HTR-8/SVneo (cell line): ENCODE data around the gene GRIN2D.
A peak's percentile ranks its signal among the peaks of the same experiment; 100 is the strongest.

Source experiments
- DNase-seq: peaks from one replicate; pipeline ENCODE4 v3.0.0; 2011; ENCODE audit warnings: low spot score, mixed read lengths; ENCODE audit not compliant: insufficient read length
- FAIRE-seq: peaks from 2 replicates; lab custom pipeline; 2011; peaks lifted over from hg19 to GRCh38; lab: Jason Lieb, UNC

The GRIN2D gene

DNA sequence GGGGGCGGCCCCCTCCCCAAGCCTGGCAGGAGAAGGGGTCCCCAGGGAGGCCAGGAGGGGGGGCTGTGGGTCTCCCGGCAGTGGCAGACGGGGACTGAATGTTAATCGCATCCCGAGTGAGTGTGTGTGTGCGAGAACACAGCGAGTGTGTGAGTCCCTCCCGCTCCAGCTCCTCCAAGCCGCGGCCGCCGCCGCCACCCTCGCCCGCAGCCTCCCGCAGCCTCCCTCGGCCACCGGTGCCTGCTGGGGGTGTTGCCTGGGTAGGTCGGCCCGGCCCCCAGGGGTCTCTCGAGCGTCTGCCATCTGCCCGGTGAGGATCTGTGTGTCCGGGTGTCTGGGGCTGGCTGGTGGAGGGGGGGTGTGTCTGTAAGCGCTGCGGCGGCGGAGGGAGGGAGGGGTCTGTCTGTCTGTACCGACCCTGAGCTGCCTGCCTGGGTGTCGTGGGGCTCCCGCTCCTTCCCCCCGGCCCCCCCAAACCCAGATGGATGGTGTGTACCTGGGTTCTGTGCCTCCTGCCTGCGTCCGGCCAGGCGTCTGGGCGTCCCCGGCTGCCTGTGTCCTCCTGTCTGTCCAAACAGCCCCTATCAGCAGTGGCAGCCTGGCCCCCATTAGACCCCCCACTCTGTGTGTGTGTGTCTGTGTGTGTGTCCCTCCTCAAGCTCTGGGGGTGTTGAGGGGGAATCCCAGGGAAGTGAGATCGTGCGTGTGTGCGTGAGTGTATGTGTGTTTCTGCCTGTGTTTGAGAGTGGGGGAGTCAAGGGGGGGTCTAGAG, at the start of gene GRIN2D:
Gene GRIN2D, plus strand, starts transcription at position 110 of the 772 bp plus-strand sequence. CDS start 4,725 bp downstream, outside the sequence.
- FAIRE-seq (no peak), DNase-seq (no peak)

DNA sequence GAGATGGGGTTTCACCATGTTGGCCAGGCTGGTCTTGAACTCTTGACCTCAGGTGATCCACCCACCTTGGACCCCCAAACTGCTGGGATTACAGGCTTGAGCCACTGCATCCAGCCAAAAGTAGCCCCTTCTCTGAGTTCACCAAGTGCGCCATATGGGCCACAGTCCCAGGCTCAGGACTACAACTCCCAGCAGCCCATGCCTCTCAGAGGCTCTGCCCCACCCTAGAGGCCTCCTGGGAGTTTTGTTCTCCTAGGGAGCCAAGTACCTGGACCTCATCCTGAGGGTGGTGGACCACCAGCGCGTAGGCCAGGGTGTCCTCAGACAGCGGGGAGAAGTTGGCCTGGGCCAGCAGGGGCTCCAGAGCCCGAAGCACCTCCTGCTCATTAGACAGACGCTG, 48.6 kb upstream of the GRIN2D start:
- no peak for DNase-seq
- no peak for FAIRE-seq

DNA sequence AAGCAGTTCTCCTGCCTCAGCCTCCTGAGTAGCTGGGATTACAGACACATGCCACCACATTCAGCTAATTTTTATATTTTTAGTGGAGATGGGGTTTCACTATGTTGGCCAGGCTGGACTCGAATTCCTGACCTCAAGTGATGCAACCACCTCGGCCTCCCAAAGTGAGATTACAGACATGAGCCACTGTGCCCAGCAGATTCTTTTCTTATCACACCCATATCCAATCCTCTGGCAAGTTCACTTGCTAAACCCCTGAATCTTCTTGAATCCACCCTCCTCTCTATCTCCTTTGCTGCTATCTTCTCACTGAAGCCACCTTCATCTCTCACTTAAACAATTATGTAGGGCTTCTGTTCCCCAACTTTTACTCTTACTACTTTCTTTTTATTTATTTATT, 47.3 kb upstream of the GRIN2D start:
- FAIRE-seq: no peak
- no peak for DNase-seq

DNA sequence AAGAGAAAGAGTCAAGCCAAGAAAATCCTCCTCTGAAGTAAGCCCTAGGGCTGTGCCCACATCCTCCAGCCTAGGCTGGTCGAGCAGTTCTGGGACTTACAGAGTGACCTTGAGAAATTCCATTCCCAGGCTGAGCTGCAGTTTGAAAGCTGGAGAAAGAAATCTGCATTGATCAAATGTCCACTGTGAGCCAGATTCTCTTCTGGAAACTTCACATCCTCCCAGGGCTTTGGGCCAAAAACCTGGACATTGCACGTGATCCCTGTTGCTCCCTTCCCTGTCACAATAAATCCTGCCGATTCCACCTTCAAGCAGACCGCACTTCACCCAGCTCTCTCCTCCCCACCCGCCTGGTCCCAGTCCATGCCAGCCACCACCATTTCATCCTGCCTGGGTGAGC, 45.4 kb upstream of the GRIN2D start:
- no peak for DNase-seq
- FAIRE-seq: no peak

DNA sequence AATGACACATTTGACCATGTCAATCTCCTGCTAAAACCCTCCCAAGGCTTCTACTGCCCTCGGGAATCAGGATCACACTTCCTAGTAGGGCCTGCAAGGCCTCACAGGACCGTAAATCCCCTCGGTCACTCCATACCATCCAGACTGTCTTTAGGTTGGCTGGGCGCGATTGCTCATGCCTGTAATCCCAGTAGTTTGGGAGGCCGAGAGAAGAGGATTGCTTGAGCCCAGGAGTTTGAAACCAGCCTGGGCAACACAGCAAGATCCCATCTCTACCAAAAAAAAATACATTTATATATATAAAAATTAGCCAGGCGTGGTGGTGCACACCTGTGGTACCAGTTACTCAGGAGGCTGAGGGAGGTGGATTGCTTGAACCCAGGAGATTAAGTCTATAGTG, 44.7 kb upstream of the GRIN2D start:
- DNase-seq: no peak
- FAIRE-seq: no peak

DNA sequence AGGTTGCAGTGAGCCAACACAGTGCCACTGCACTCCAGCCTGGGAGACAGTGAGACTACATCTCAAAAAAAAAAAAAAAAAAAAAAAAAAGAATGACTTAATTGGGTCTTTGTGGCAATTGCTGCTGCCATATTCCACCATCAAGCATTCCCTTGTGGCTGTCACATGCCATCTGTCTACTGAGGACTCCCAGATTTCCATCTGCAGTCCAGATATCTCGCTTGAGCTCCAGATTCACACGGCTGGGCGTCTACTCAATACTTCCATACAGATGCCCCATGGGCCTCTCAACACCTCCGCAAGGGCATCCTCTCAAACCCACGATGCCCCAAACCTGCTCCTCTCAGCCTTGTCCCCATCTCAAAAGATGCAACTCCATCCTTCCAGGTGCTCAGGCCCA, 42.6 kb upstream of the GRIN2D start:
- no peak for DNase-seq

DNA sequence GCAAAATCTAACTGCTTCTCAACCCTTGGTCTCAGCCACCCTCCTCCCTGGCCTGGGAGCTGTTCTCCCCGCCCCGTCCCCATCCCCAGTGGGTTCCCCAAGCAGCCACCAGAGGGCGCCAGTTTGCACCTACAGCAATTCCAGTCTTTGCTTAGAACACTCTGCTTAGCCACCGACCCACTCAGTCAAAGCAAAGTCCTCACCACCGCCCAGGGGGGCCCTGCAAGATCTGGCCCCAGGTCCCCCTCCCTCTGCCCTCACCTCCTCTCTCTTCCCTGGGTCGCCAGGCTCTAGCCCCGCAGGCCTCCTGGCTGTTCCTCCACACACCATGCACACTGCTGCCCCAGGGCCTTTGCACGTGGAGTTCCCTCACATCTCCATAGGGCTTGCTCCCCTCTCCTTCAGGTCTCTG, 42.1 kb upstream of the GRIN2D start:
- peak; percentile 65 for DNase-seq

More for the DNA sequence above, 42.6 kb upstream of the GRIN2D start:
- no peak for FAIRE-seq

DNA sequence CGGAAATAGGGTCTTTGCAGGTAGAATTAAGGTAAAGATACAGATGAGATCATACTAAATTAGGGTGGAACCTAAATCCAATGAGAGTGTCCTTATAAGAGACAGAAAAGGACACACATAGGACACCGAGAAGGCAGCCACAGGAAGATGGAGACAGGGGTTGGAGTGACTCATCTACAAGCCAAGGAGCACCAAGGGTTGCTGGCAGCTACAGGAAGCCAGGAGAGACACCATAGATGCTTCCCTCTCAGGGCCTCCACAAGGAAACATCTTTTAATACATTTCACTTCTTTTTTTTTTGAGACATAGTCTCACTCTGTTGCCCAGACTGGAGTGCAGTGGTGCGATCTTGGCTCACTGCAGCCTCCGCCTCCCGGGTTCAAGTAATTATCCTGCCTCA, 39.8 kb upstream of the GRIN2D start:
- DNase-seq: no peak
- no peak for FAIRE-seq

More for the DNA sequence above, 42.1 kb upstream of the GRIN2D start:
- FAIRE-seq: no peak

DNA sequence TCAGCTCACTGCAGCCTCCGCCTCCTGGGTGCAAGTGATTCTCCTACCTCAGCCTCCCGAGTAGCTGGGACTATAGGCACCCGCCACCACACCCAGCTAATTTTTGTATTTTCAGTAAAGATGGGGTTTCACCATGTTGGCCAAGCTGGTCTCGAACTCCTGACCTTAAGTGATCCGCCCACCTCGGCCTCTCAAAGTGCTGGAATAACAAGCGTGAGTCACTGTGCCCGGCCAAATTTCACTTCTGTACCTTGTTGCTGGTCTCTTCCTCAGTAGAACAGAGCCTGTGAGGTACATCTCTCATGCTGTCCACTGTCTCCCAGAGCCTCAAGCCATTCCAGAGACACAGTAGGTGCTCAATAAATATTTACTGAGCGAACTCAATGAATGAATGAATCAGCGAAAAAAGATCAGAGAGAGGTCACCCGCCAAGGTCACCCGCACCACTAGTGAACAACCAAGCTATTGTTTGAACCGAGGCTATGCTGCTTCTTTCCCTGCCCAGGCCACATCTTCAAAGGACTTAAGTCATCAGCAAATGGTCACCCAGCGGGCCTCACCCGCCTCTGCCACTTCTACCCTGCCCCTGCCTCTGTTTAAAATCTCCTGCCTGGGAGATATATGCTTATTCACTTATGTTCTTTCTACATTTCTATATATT, 39.0 kb upstream of the GRIN2D start:
- no peak for FAIRE-seq

DNA sequence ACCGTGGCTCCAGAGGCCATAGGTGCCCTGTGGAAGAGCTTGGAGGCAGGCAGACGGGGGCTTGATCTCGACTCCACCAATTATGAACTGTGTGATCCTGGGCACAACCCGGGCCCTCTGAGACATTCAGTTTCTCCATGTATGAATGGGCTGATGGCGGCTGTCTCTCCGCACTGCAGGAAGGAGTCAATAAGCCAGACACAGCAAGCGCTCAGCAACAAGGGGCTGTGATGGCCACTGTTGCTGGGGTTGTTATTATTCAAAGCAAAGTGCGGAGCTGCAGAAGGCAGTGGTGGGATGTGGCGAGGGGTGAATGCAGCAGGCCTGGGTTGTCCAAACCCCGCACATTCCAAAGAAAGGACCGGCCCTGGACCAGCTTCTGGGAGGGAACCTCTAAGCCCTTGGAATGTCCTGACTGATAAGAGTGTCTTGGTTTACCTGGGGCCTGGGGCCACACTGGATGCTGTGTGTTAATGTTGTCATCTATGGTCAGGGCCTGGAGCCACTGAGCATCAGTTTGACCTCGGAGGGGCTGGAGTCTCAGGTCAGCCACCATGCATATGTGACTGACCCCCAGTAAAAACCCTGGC, 38.0 kb upstream of the GRIN2D start:
- no peak for DNase-seq
- no peak for FAIRE-seq

More for the DNA sequence above, 39.0 kb upstream of the GRIN2D start:
- DNase-seq: no peak

DNA sequence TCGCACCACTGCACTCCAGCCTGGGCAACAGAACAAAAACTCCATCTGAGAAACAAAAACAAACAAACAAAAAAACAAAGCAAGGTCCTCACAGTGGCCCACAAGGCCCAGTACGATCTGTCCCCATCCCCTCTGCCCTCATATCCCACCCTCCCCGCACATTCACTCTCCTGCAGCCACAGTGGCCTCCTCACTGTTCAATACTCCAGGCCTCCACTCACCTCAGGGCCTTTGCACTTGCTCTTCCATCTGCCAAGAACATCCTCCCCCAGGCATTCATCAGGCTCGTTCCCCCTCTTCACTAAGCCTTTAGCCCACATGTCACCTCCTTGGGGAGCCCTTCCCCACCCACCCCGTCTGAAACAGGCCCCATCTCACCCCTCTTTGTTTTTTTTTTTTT, 34.3 kb upstream of the GRIN2D start:
- no peak for FAIRE-seq
- no peak for DNase-seq

DNA sequence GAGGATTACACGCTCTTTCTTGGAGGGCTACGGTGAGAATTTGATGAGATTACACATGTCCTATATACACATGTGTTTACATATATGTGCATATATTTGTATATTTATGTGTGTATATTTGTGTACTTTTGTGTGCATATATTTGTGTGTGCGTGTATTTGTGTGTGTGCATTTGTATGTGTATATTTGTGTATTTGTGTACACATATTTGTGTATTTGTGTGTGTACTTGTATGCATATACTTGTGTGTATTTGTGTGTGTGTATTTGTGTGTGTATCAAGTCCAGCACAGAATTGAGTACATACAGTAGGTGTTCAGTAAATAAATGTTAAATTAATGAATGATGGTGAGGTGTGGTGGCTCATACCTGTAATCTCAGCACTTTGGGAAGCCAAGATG, 31.6 kb upstream of the GRIN2D start:
- DNase-seq (no peak), FAIRE-seq (no peak)

DNA sequence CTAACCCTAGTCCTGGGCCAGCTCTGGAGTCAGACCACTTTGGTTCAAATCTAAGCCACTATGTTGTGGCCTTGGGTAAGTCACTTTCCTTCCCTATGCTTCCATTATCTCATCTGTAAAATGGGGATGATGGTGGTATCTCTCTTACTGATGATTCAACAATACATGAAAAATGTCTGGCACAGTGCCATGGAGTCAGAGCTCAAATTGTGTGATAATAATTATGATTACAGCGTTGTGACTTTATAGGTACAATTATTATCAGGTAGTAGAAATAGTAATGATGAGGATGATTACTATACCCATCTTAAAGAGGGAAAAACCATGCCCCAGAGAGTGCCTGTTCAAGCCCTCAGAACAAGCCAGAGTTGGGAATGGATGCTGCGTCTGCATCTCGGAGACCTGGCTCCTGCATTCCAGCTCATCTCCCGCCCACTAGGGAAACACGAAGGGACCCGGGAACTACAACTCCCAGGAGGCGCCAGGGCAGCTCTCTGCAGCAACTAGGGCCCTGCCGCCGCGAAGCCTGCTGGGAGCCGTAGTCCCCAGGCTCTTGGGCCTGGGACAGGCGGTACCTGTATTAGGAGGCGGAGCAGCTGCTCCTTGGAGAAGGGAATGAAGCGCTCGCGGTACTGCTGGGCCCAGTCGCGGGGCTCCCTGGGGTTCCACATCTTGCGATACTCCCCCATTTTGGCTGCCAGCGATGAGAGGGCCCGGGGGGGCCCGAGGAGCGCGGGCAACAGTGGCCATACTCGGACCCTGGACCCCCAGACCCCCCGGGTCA, 30.6 kb upstream of the GRIN2D start:
- DNase-seq (peak; percentile 92), FAIRE-seq (peak; percentile 76)

DNA sequence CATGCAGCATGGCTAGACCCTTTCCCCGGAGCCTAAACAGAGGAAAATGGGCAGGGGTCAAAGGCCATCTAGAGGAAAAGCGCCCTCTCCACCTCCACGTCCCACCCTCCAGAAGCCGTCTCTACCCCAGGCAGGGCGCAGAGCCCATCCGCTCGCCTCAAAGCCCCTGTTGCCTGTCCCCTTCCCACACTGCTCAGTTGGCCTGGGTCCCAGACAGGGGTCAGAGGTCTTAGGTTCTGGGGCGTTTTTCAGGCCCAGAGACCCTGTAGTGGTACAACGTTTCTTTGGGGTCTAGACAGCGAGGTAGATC, 30.0 kb upstream of the GRIN2D start:
- DNase-seq: no peak
- FAIRE-seq: no peak

DNA sequence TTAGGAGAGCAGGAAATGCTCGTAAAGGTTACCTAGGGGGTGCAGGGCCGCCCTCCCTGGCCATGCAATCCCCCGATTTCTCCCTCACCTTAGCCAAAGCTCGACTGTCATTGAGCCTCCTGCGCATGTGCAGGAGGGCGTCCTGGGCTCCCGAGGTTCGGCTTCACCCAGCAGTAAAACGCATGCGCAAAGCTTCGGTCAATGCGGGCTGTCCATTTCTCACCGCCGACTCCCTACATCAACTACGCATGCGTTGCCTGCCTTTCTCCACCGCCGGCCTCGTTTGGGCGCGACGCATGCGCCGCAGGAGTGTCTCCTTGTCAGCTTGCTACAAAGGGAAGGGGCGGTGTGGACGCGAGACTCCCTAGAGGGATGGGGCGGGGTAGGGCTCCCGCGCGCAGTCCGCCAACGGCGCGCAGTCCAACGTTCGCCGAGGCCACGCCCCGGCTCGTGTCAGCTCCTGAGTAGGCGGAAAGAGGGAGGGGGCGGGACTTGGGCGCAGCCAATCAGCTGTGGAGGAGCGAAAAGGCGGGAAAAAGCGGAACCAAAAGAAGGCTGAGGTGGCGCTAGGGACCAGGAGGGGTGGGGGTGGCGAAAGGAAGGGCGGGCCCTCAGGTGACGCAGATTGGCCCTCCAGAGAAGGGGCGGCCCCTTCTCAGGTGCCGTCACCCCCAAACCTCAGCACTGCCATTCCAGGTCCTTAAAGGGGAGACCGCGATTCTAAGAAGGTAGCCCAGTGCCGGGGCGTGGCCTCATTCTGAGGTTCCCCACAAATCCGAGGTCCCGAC, 29.5 kb upstream of the GRIN2D start, which contains the start of the genes SYNGR4 and TMEM143:
Gene SYNGR4, plus strand, starts transcription at position 558 of the 788 bp plus-strand sequence. CDS start 1,476 bp downstream, outside the sequence.
Gene TMEM143, minus strand, starts transcription at position 131 of the 788 bp plus-strand sequence. Its CDS starts 20 bp downstream, at position 111.
- FAIRE-seq: peak; percentile 99
- DNase-seq: peak; percentile 99

DNA sequence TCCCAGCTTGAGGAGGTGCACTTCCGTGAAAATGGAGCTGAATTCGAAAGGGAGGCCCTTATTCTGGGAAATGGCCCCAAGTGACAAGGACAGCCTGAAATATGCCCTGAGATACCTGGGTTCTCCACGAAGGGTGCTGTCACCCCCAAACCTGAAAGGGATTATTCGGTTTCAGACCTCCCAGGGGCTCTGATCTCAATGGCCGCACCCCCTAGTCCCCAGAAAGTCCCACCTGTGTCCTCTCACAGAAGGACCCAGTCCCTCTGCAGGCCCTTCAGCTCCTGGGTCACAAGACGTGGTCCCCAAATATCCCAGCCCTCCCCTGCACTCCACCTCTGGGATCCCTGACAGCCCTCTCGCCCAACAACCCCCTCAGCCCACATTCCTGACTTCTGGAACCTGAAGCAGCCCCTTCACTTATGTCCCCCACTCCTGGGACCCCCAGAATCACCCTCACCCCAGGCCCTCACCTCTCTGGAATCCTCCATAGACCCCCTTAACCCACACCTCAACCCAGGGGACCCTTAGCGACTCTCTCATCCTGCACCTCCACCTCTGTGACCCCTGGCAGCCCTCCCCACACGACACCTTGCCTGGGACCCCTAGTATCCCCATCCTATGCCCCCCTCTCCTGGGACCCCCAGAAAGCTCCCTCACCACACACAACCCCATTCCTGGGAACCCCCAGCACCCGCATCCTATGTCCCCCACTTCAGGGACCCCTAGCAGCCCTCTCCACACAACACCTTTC, 28.7 kb upstream of the GRIN2D start:
- DNase-seq (no peak), FAIRE-seq (no peak)

DNA sequence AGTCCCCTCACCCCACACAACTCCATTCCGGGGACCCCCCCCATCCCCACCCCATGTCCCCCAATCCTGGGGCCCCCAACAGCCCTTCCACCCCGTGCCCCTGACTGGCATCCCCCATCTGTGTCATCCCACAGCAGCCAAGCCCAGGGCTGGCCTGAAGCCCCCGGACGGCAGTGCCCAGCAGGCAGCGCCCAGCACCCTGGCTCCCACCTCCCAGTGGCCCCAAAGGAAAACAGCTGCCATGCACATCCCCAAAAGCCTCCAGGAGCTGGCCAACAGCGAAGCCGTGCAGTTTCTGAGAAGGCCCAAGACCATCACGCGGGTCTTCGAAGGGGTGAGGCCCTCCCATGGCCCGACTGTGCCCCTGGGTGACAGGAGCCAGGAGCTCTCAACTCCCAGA, 27.9 kb upstream of the GRIN2D start:
- no peak for FAIRE-seq
- DNase-seq: no peak

DNA sequence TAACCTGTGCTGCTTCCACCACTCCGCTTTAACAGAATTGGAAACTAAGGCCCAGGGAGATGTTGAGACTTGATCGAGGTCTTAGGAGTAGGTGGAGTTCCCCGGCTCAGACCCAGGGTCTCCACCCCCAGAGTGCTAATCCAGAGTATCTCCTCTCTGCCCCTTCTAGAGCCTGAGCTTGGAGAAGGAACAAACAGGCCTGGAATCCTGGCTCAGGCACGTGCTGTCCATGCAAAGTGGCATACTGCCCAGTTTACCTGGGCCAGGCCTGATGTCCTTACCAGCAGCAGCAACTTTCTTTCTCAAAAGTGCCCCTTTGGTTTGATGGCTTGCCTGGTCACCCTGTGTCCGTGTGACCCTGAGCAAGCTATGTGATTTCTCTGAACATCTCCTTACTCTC, 25.6 kb upstream of the GRIN2D start:
- FAIRE-seq (no peak), DNase-seq (no peak)

DNA sequence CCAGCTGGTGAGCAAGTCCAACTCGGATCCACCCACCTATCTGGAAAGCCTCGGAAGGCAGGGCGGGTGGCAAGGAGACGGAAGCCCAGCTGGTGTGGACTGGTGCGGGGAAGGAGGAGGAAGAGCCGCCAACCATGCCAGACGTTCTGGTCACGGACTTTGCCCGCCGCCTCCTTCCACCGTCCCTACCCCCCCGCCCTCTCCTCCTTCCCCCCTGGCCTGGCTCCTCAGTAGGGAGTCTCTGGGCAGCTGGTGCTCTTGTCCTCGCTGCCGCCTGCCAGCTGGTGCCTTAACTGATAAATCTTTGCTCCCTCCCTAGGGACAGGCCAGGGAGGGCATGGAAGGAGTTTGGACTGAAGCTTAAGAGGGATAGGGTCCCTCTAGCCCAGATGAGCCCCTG, 24.5 kb upstream of the GRIN2D start:
- no peak for DNase-seq
- FAIRE-seq: no peak
